Activated T-cell treated with anti-CD3 and anti-CD28 coated beads, Interleukin-2, amount 50 U/mL, for 4 hours (primary cell): Measurements from ENCODE around the gene FAM180A. TPM values are rescaled to one million over a fixed set of nuclear protein-coding genes. Genes with fewer than 3 reads are reported as not detected.

Experiments
- ATAC-seq, 2 donors: fragments of 200-7000 bp; cut with Tn5 transposase; one replicate each; pipeline ENCODE4 v1.10.0; 2021
- DNase-seq: peaks from one replicate; pipeline ENCODE4 v3.0.0-alpha.2; 2020
- H3K27me3 Mint-ChIP-seq: one replicate; pipeline ENCODE4 v1.8.0; 2021; ENCODE audit warnings: low read depth, mixed read lengths
- H3K36me3 Mint-ChIP-seq: one replicate; pipeline ENCODE4 v1.8.0; 2022; ENCODE audit warnings: mixed read lengths; ENCODE audit not compliant: insufficient read depth
- H3K4me1 Mint-ChIP-seq: one replicate; pipeline ENCODE4 v1.8.0; 2021; ENCODE audit warnings: low read depth, mixed read lengths
- H3K4me3 Mint-ChIP-seq: one replicate; pipeline ENCODE4 v1.8.0; 2021; ENCODE audit warnings: mild to moderate bottlenecking, moderate library complexity, mixed read lengths
- H3K9me3 Mint-ChIP-seq: one replicate; pipeline ENCODE4 v1.8.0; 2021; ENCODE audit warnings: mixed read lengths
- total RNA-seq, 3 donors: library from RNA; stranded (reverse); gene quantifications; one replicate each; pipeline ENCODE4 v1.2.1, GENCODE V29; 2021

FAM180A gene
- total RNA-seq, 3 donors from 2014 or later = not detected

DNA sequence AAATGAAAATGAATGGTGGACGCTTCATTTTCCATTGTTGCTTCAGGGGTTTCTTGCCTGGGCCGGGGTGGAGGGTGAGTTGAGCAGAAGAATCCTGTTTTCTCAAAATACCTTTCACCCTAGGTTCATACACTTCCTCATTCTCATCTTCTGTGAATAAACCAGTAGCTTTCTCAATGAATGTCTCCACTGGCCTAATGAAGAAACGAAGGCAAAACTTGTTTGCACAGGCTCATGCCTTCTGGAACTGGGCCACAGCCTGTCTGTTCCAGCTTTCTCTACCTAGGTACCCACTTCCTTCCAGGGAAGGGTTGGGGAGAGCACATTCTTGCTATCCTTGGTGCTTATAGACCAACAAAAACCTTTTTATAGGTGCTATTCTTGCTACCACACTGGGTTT is 65.0 kb downstream of the FAM180A start:
- ATAC-seq (no peak), DNase-seq (no peak)
- no peaks in the 10 kb centered on the region for H3K27me3 Mint-ChIP-seq
- H3K36me3 Mint-ChIP-seq = peaks cover 15% of the 10 kb centered on the region
- no peaks in the 10 kb centered on the region for H3K9me3 Mint-ChIP-seq
- H3K4me3 Mint-ChIP-seq = no peak overlapping the region
- H3K4me1 Mint-ChIP-seq = no peaks in the 10 kb centered on the region

DNA sequence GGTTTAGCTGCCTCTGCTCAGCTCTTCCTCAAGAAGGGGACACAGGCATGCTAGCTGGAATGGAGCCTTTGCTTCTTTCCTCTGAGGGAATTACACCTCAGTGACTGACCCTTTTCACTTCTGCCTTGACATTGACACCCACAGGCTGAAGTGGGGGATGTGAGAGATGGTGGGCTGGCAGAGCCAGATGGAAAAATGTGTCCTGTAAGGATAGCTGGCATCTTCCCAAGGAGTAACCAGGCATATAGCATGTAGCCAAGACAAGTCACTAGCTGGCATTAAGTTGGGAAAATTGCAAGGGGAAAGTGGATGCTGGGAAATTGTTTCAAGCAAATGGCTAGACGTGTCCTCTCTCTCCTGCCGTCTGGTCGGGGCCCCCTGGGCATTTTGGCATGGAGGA is 66.4 kb downstream of the FAM180A start:
- Mint-ChIP-seq H3K27me3 (no peaks in the 10 kb centered on the region), H3K36me3 (peaks cover 20% of the 10 kb centered on the region), H3K9me3 (no peaks in the 10 kb centered on the region), H3K4me3 (no peak overlapping the region), H3K4me1 (no peaks in the 10 kb centered on the region)
- ATAC-seq (no peak), DNase-seq (no peak)

DNA sequence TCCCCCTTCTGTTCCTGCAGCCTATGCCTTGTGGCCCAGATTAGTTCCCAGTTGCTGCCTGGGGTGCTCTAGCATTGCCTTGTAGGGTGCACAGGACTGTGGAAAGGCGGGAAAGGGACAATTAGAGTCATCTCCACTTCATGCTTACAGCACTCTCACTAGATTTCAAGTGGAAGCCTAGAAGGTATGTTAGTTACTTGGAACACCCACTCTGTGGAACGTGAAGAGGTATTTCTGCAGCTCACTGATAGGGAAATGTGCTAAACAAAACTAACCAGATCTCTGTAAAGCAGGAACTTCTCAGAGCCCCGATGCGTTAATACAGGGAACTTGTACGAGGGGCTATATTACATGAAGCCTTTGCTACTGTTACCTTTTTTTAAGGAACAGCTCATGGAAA is 66.9 kb downstream of the FAM180A start:
- Mint-ChIP-seq H3K36me3 (peaks cover 21% of the 10 kb centered on the region), H3K4me1 (no peaks in the 10 kb centered on the region), H3K4me3 (no peak overlapping the region), H3K9me3 (no peaks in the 10 kb centered on the region), H3K27me3 (no peaks in the 10 kb centered on the region)
- DNase-seq (no peak), ATAC-seq (no peak)

Other genes starting within 250 kb of the FAM180A start
- gene CNOT4, start 238.7 kb downstream of the FAM180A start, total RNA-seq = 10 to 100 TPM; 14.2 to 17.3 (median 15.7) TPM
- gene NUP205, start 190.9 kb downstream of the FAM180A start, total RNA-seq = 100 to 1,000 TPM; 102 to 128 (median 125) TPM
- 10 to 100 TPM; 17.2 to 20.6 (median 19.8) TPM for gene STMP1, start 86.3 kb downstream of the FAM180A start, total RNA-seq
- not detected for gene SLC13A4, start 20.6 kb downstream of the FAM180A start, total RNA-seq
- 100 to 1,000 TPM; 139 to 152 (median 143) TPM for gene MTPN, start 228.5 kb upstream of the FAM180A start, total RNA-seq